Neuronal stem cell (in vitro differentiated cells): ENCODE results near the gene SLC10A3.

ENCODE experiments used
- DNase-seq: peaks from one replicate; pipeline ENCODE4 v3.0.0-alpha.2; 2013; ENCODE audit warnings: low spot score
- H2AFZ ChIP-seq: one replicate; pipeline ENCODE4 v1.6.1; 2013; ENCODE audit warnings: mild to moderate bottlenecking, low read length, inconsistent platforms
- H2AK5ac ChIP-seq: 2 replicates; pipeline ENCODE4 v1.6.1; 2013; ENCODE audit warnings: low read depth, mild to moderate bottlenecking, inconsistent platforms, low read length, moderate library complexity, mixed read lengths
- H2BK120ac ChIP-seq: 2 replicates; pipeline ENCODE4 v1.6.1; 2013; ENCODE audit warnings: low read depth, mild to moderate bottlenecking, inconsistent platforms, low read length, moderate library complexity, mixed read lengths
- H2BK12ac ChIP-seq: one replicate; pipeline ENCODE4 v1.6.1; 2013; ENCODE audit warnings: low read length, inconsistent platforms
- H2BK15ac ChIP-seq: 2 replicates; pipeline ENCODE4 v1.6.1; 2013; ENCODE audit warnings: mild to moderate bottlenecking, low read length, inconsistent platforms, mixed read lengths
- H2BK5ac ChIP-seq: one replicate; pipeline ENCODE4 v1.6.1; 2013; ENCODE audit warnings: inconsistent platforms, mild to moderate bottlenecking, low read length, moderate library complexity
- H3K14ac ChIP-seq: one replicate; pipeline ENCODE4 v1.6.1; 2013; ENCODE audit warnings: low read length, inconsistent platforms
- H3K18ac ChIP-seq: 2 replicates; pipeline ENCODE4 v1.6.1; 2013; ENCODE audit warnings: low read length, inconsistent platforms
- H3K23ac ChIP-seq: 2 replicates; pipeline ENCODE4 v1.6.1; 2013; ENCODE audit warnings: low read depth, mild to moderate bottlenecking, mixed read lengths, low read length, inconsistent platforms; ENCODE audit not compliant: poor library complexity
- H3K27ac ChIP-seq: replicated peaks from 3 replicates; pipeline ENCODE4 v1.5.1; 2013; ENCODE audit warnings: low read length, inconsistent platforms
- H3K27me3 ChIP-seq, 3 experiments: 2 replicates each; pipeline ENCODE4 v1.6.1; 2013; ENCODE audit warnings: low read length in 3 of 3, mild to moderate bottlenecking in 2 of 3, inconsistent platforms in 1 of 3, low read depth in 1 of 3, mixed read lengths in 1 of 3, moderate library complexity in 1 of 3; ENCODE audit not compliant: control insufficient read depth in 3 of 3, insufficient read depth in 3 of 3
- H3K36me3 ChIP-seq, 2 donors: replicated peaks in 1 of 2; 2 replicates each; pipeline ENCODE4 v1.6.1; 2013; ENCODE audit warnings: low read length in 2 of 2; ENCODE audit not compliant: control insufficient read depth in 2 of 2, insufficient read depth in 2 of 2
- H3K4ac ChIP-seq: 2 replicates; pipeline ENCODE4 v1.6.1; 2013; ENCODE audit warnings: inconsistent platforms, mild to moderate bottlenecking, low read length, moderate library complexity
- H3K4me1 ChIP-seq, 2 donors: 1 replicate in 1 of 2; 2 replicates in 1 of 2; pipeline ENCODE4 v1.6.1; 2013; ENCODE audit warnings: low read length in 2 of 2, low read depth in 1 of 2; ENCODE audit not compliant: control insufficient read depth in 2 of 2, insufficient read depth in 1 of 2
- H3K4me2 ChIP-seq: one replicate; pipeline ENCODE4 v1.6.1; 2013; ENCODE audit warnings: mild to moderate bottlenecking, low read length, inconsistent platforms; ENCODE audit not compliant: insufficient read depth, poor library complexity, severe bottlenecking
- H3K4me3 ChIP-seq, 2 donors: 2 replicates each; pipeline ENCODE4 v1.5.1; 2013; ENCODE audit warnings: low read length in 2 of 2, mild to moderate bottlenecking in 2 of 2, inconsistent platforms in 1 of 2, moderate library complexity in 1 of 2
- H3K79me1 ChIP-seq: one replicate; pipeline ENCODE4 v1.6.1; 2013; ENCODE audit warnings: low read depth, mild to moderate bottlenecking, inconsistent platforms, low read length, moderate library complexity
- H3K9ac ChIP-seq: one replicate; pipeline ENCODE4 v1.6.1; 2013; ENCODE audit warnings: mild to moderate bottlenecking, low read depth, low read length, inconsistent platforms; ENCODE audit not compliant: poor library complexity
- H3K9me3 ChIP-seq, 2 donors: replicated peaks in 1 of 2; 2 replicates each; pipeline versions ENCODE3 to v1.6.1; 2013; ENCODE audit warnings: low read length in 2 of 2, mild to moderate bottlenecking in 2 of 2, inconsistent platforms in 1 of 2, low read depth in 1 of 2, mixed read lengths in 1 of 2, moderate library complexity in 1 of 2; ENCODE audit not compliant: control insufficient read depth in 2 of 2, insufficient read depth in 1 of 2
- H4K8ac ChIP-seq: one replicate; pipeline ENCODE4 v1.6.1; 2013; ENCODE audit warnings: low read depth, mild to moderate bottlenecking, inconsistent platforms, low read length, moderate library complexity
- H4K91ac ChIP-seq: one replicate; pipeline ENCODE4 v1.6.1; 2013; ENCODE audit warnings: low read length, low read depth, mild to moderate bottlenecking, inconsistent platforms; ENCODE audit not compliant: poor library complexity
- WGBS, 2 donors: extraction: QIAGEN DNeasy Blood & Tissue Kit; methylation state at CpG; one replicate each; pipeline ENCODE4 v1.1.7; 2013; ENCODE audit warnings: missing lambda C conversion rate in 2 of 2, mixed read lengths in 1 of 2; ENCODE audit not compliant: insufficient read length in 2 of 2, insufficient replicate concordance in 1 of 2; ENCODE audit errors: extremely low coverage in 2 of 2; 5-methylcytosine and 5-hydroxymethylcytosine counted together

Gene SLC10A3

GRCh38 chrX:154481195-154481594, 9.2 kb downstream of the SLC10A3 start:
- no peak overlapping the region for H3K23ac ChIP-seq
- no peak overlapping the region for H3K14ac ChIP-seq
- H3K4me2 ChIP-seq: no peak overlapping the region
- H3K4me3 ChIP-seq: no peak overlapping the region
- H3K27ac ChIP-seq: no peak overlapping the region
- H2BK5ac ChIP-seq: no peak overlapping the region
- peaks cover 2 to 6% of the 10 kb centered on the region in 2 donors for H3K4me1 ChIP-seq
- no peak overlapping the region for H4K8ac ChIP-seq
- no peak overlapping the region for H2AK5ac ChIP-seq
- DNase-seq: no peak
- H3K9me3 ChIP-seq: peaks cover 0 to 2% of the 10 kb centered on the region in 2 donors
- H3K9ac ChIP-seq: no peak overlapping the region
- H3K79me1 ChIP-seq: peaks cover 9% of the 10 kb centered on the region
- no peak overlapping the region for H2AFZ ChIP-seq
- no peak overlapping the region for H3K18ac ChIP-seq
- no CpG with 5 or more reads among the region's 5 CpGs for WGBS, 2 donors
- peaks cover 0 to 16% (median 0%) of the 10 kb centered on the region in 3 experiments for H3K27me3 ChIP-seq
- H3K36me3 ChIP-seq: peaks cover 0 to 6% of the 10 kb centered on the region in 2 donors
- H4K91ac ChIP-seq: no peak overlapping the region
- no peak overlapping the region for H2BK12ac ChIP-seq
- no peak overlapping the region for H2BK15ac ChIP-seq
- no peak overlapping the region for H3K4ac ChIP-seq
- no peak overlapping the region for H2BK120ac ChIP-seq

GRCh38 chrX:154478728-154479622, 11.5 kb downstream of the SLC10A3 start, which contains the start of gene LAGE3:
LAGE3 (minus strand) TSS chrX:154479281; CDS start chrX:154478915, 366 bp downstream.
- Histone ChIP-seq H3K79me1 (peaks cover 2% of the 10 kb centered on the region), H3K9me3 (peaks cover 0 to 2% of the 10 kb centered on the region in 2 donors), H2BK120ac (no peak within 1 kb of the TSS), H2BK5ac (no peak within 1 kb of the TSS), H3K18ac (peak within 1 kb of the TSS; percentile 64), H2AK5ac (no peak within 1 kb of the TSS), H3K4ac (no peak within 1 kb of the TSS), H2BK12ac (no peak within 1 kb of the TSS), H4K91ac (no peak within 1 kb of the TSS), H3K23ac (peak within 1 kb of the TSS; percentile 65), H3K14ac (no peak within 1 kb of the TSS), H2AFZ (peak within 1 kb of the TSS; percentile 87), H3K36me3 (peaks cover 1 to 2% of the 10 kb centered on the region in 2 donors), H2BK15ac (no peak within 1 kb of the TSS), H3K27ac (no peak within 1 kb of the TSS), H3K4me3 (peak within 1 kb of the TSS; percentile 54 to 83), H3K4me2 (peak within 1 kb of the TSS; percentile 54), H3K9ac (no peak within 1 kb of the TSS), H4K8ac (no peak within 1 kb of the TSS), H3K4me1 (peaks cover 2 to 6% of the 10 kb centered on the region in 2 donors), H3K27me3 (peaks cover 0 to 16% (median 0%) of the 10 kb centered on the region in 3 experiments)
- peak; percentile 78 for DNase-seq
- WGBS, 2 donors: no CpG with 5 or more reads among the region's 85 CpGs

GRCh38 chrX:154477891-154478477, 12.4 kb downstream of the SLC10A3 start:
- Histone ChIP-seq H3K9me3 (peaks cover 0 to 2% of the 10 kb centered on the region in 2 donors), H3K36me3 (peaks cover 2 to 9% of the 10 kb centered on the region in 2 donors), H3K18ac (no peak overlapping the region), H3K23ac (peak overlapping the region; percentile 65), H2BK5ac (no peak overlapping the region), H3K27me3 (peaks cover 0 to 12% (median 0%) of the 10 kb centered on the region in 3 experiments), H2BK120ac (no peak overlapping the region), H3K9ac (no peak overlapping the region), H3K79me1 (peaks cover 2% of the 10 kb centered on the region), H3K4me2 (peak overlapping the region; percentile 54), H2BK12ac (no peak overlapping the region), H2BK15ac (no peak overlapping the region), H3K4me3 (peak overlapping the region; percentile 54 to 83), H2AK5ac (no peak overlapping the region), H2AFZ (peak overlapping the region; percentile 87), H4K8ac (no peak overlapping the region), H4K91ac (no peak overlapping the region), H3K4me1 (peaks cover 2 to 6% of the 10 kb centered on the region in 2 donors), H3K4ac (no peak overlapping the region), H3K14ac (no peak overlapping the region), H3K27ac (no peak overlapping the region)
- DNase-seq: no peak
- no CpG with 5 or more reads among the region's 24 CpGs for WGBS, 2 donors

GRCh38 chrX:154476821-154477220, 13.6 kb downstream of the SLC10A3 start:
- no peak overlapping the region for H3K4me3 ChIP-seq
- no peak overlapping the region for H3K27ac ChIP-seq
- peaks cover 2% of the 10 kb centered on the region for H3K79me1 ChIP-seq
- H2BK120ac ChIP-seq: no peak overlapping the region
- H3K18ac ChIP-seq: no peak overlapping the region
- H3K4ac ChIP-seq: no peak overlapping the region
- H3K36me3 ChIP-seq: peaks cover 2 to 20% of the 10 kb centered on the region in 2 donors
- WGBS, 2 donors: no CpG with 5 or more reads among the region's 8 CpGs
- no peak overlapping the region for H2BK12ac ChIP-seq
- H3K14ac ChIP-seq: no peak overlapping the region
- no peak overlapping the region for H3K9ac ChIP-seq
- no peak overlapping the region for H2AK5ac ChIP-seq
- H3K4me2 ChIP-seq: no peak overlapping the region
- no peak overlapping the region for H4K8ac ChIP-seq
- H3K27me3 ChIP-seq: peaks cover 0 to 6% (median 0%) of the 10 kb centered on the region in 3 experiments
- no peak overlapping the region for H2BK5ac ChIP-seq
- H2AFZ ChIP-seq: no peak overlapping the region
- no peak for DNase-seq
- no peak overlapping the region for H4K91ac ChIP-seq
- H3K23ac ChIP-seq: no peak overlapping the region
- peaks cover 0 to 2% of the 10 kb centered on the region in 2 donors for H3K9me3 ChIP-seq
- H3K4me1 ChIP-seq: peaks cover 2 to 6% of the 10 kb centered on the region in 2 donors
- H2BK15ac ChIP-seq: no peak overlapping the region
